HepG2 (cell line): ENCODE data around the gene MLLT1. TPM values are rescaled to one million over a fixed set of nuclear protein-coding genes. Genes with fewer than 3 reads are reported as not detected.

ENCODE experiments used
- AHR ChIP-seq: IDR thresholded peaks from 2 replicates; pipeline ENCODE4 v1.6.1; 2018; ENCODE audit warnings: missing genetic modification reagents, missing compliant biosample characterization
- BRCA1 ChIP-seq: sonication (generic); formaldehyde crosslinking; IDR thresholded peaks from 2 replicates; pipeline ENCODE4 v1.4.0; 2020; ENCODE audit warnings: missing genetic modification reagents
- EED ChIP-seq: sonication (generic); formaldehyde crosslinking; IDR thresholded peaks from 2 replicates; pipeline ENCODE4 v1.5.0; 2020; ENCODE audit warnings: mild to moderate bottlenecking, missing genetic modification reagents
- ISX ChIP-seq: sonication (generic); formaldehyde crosslinking; conservative IDR thresholded peaks from 2 replicates; pipeline ENCODE4 v1.5.0; 2020; ENCODE audit warnings: missing genetic modification reagents
- KLF15 ChIP-seq: sonication (generic); formaldehyde crosslinking; IDR thresholded peaks from 2 replicates; pipeline ENCODE4 v1.8.1; 2023; ENCODE audit warnings: borderline replicate concordance, mild to moderate bottlenecking, inconsistent platforms, missing genetic modification reagents, mixed read lengths
- MAZ ChIP-seq, 2 experiments: sonication (generic) in 1 of 2; formaldehyde crosslinking in 1 of 2; IDR thresholded peaks; 2 replicates each; pipeline versions ENCODE4 v1.5.0 to v1.6.1; 2012 to 2020; ENCODE audit warnings: low read depth in 2 of 2, mild to moderate bottlenecking in 2 of 2, borderline replicate concordance in 1 of 2, improper control_type of control experiment in 1 of 2, low read length in 1 of 2, missing genetic modification reagents in 1 of 2, moderate library complexity in 1 of 2
- MBNL3 ChIP-seq: fragments of 250-450 bp; sonication (Bioruptor Pico); conservative IDR thresholded peaks from 2 replicates; pipeline ENCODE4 v1.8.0; 2022; ENCODE audit warnings: mild to moderate bottlenecking, inconsistent platforms
- NFATC3 ChIP-seq: sonication (generic); formaldehyde crosslinking; IDR thresholded peaks from 2 replicates; pipeline ENCODE4 v1.5.1; 2020; ENCODE audit warnings: mild to moderate bottlenecking, missing genetic modification reagents
- PAWR ChIP-seq: sonication (generic); formaldehyde crosslinking; IDR thresholded peaks from 2 replicates; pipeline ENCODE4 v1.4.0; 2020; ENCODE audit warnings: missing genetic modification reagents, mild to moderate bottlenecking, borderline replicate concordance
- PHF8 ChIP-seq: sonication (generic); formaldehyde crosslinking; IDR thresholded peaks from 2 replicates; pipeline ENCODE4 v1.5.0; 2020; ENCODE audit warnings: missing genetic modification reagents
- ZNF207 ChIP-seq: fragments of 450-650 bp; IDR thresholded peaks from 2 replicates; pipeline ENCODE4 v1.6.1; 2016; ENCODE audit warnings: antibody characterized with exemption, borderline replicate concordance
- ZNF737 ChIP-seq: sonication (generic); formaldehyde crosslinking; IDR thresholded peaks from 2 replicates; pipeline ENCODE4 v1.5.0; 2020; ENCODE audit warnings: missing genetic modification reagents, mild to moderate bottlenecking, borderline replicate concordance
- ZSCAN9 ChIP-seq: IDR thresholded peaks from 2 replicates; pipeline ENCODE4 v1.6.1; 2016; ENCODE audit warnings: borderline replicate concordance
- polyA plus RNA-seq, 8 experiments: library from polyadenylated mRNA; depleted of rRNA in 3 of 8; stranded (reverse) in 7 of 8; unstranded in 1 of 8; fragments of >200 nt; fragmentation: Illumina TruSeq in 4 of 8; extraction: Trizol in 4 of 8; gene quantifications; 2 replicates each; pipeline versions ENCODE4 v1.2.1 to v1.2.3, GENCODE V29; 2011 to 2016; ENCODE audit warnings: low read depth in 4 of 8, missing spikeins in 1 of 8, mixed read lengths in 1 of 8; ENCODE audit not compliant: insufficient read depth in 1 of 8
- total RNA-seq, 5 experiments: library from RNA; depleted of rRNA; stranded (reverse); fragments of >200 nt; fragmentation: Illumina TruSeq; extraction: Trizol; gene quantifications; 2 replicates each; pipeline ENCODE4 v1.2.3, GENCODE V29; 2016; ENCODE audit warnings: low read depth in 1 of 5
- TF ChIP-seq, protein P1 (sequence below): sonication (generic); formaldehyde crosslinking; IDR thresholded peaks from 2 replicates; pipeline ENCODE4 v1.4.0; 2020; ENCODE audit warnings: mild to moderate bottlenecking, missing genetic modification reagents
- TF ChIP-seq, protein P2 (sequence below): sonication (generic); formaldehyde crosslinking; IDR thresholded peaks from 2 replicates; pipeline ENCODE4 v1.5.0; 2020; ENCODE audit warnings: mild to moderate bottlenecking, missing genetic modification reagents
- TF ChIP-seq, protein P3 (sequence below): sonication (generic); formaldehyde crosslinking; IDR thresholded peaks from 2 replicates; pipeline ENCODE4 v1.4.0; 2020; ENCODE audit warnings: mild to moderate bottlenecking, low read depth, missing genetic modification reagents
- TF ChIP-seq, protein P4 (sequence below): sonication (generic); formaldehyde crosslinking; conservative IDR thresholded peaks from 2 replicates; pipeline ENCODE4 v1.8.0; 2022; ENCODE audit warnings: low read depth, missing genetic modification reagents
- TF ChIP-seq, protein P5 (sequence below): sonication (generic); formaldehyde crosslinking; IDR thresholded peaks from 2 replicates; pipeline ENCODE4 v1.4.0; 2020; ENCODE audit warnings: missing genetic modification reagents

The MLLT1 gene
- total and polyA plus RNA-seq, 2 of the 13 experiments (the other 11 are each of a cell fraction or from before 2014, with no cell fraction given) = 11.7 to 12.2 TPM

DNA sequence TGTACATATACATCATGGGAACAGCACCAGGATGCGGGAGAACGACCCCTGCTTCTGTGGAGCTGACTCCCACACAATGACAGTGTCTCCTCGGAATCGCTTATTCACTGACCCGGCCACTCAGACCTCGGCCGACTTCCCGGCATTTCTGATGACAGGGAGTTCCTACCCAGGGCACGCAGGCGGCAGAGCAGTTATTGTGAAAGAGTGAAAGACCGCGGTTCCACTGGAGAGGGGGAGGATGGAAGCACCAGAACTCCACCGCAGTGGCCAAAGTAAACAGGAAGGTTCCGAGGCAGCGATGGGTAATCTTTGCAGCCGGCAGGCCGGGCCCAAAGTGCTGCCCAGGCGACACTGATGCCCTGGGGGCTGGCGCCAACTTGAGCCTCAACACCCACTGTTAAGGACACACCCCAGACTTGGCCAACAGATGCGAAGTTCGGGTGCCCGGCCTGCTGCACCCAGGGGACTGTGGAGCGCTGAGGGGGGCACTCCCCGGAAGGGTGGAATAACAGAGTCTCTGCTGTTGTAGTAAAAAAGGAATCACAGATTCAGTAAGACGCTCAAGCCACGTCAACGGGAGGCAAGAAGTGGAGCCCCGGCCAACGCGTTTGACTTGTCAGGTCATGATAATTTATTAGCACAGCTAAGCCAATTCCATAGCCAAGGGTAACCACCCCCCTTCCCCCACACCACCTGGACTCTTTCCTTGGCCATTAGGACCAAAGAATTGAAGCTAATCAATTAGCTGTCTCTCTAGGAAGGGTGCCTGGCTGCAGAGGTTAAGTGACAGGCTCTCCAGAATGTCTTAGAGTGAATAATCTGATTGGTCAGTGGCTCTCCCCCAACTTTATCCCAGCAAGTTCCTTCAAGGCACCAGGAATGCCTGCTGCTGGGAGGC, 5.8 kb downstream of the MLLT1 start (continued):
- TF ChIP-seq, protein P1, sequence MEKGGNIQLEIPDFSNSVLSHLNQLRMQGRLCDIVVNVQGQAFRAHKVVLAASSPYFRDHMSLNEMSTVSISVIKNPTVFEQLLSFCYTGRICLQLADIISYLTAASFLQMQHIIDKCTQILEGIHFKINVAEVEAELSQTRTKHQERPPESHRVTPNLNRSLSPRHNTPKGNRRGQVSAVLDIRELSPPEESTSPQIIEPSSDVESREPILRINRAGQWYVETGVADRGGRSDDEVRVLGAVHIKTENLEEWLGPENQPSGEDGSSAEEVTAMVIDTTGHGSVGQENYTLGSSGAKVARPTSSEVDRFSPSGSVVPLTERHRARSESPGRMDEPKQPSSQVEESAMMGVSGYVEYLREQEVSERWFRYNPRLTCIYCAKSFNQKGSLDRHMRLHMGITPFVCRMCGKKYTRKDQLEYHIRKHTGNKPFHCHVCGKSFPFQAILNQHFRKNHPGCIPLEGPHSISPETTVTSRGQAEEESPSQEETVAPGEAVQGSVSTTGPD (CRISPR knock-in tag) = peak; percentile 99
- no peak for TF ChIP-seq AHR (CRISPR knock-in tag)
- TF ChIP-seq MBNL3 (CRISPR knock-in tag) = no peak
- TF ChIP-seq, protein P2, sequence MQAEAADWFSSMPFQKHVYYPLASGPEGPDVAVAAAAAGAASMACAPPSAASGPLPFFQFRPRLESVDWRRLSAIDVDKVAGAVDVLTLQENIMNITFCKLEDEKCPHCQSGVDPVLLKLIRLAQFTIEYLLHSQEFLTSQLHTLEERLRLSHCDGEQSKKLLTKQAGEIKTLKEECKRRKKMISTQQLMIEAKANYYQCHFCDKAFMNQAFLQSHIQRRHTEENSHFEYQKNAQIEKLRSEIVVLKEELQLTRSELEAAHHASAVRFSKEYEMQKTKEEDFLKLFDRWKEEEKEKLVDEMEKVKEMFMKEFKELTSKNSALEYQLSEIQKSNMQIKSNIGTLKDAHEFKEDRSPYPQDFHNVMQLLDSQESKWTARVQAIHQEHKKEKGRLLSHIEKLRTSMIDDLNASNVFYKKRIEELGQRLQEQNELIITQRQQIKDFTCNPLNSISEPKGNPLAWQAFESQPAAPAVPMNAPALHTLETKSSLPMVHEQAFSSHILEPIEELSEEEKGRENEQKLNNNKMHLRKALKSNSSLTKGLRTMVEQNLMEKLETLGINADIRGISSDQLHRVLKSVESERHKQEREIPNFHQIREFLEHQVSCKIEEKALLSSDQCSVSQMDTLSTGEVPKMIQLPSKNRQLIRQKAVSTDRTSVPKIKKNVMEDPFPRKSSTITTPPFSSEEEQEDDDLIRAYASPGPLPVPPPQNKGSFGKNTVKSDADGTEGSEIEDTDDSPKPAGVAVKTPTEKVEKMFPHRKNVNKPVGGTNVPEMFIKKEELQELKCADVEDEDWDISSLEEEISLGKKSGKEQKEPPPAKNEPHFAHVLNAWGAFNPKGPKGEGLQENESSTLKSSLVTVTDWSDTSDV (CRISPR knock-in tag) = no peak
- TF ChIP-seq, protein P3, sequence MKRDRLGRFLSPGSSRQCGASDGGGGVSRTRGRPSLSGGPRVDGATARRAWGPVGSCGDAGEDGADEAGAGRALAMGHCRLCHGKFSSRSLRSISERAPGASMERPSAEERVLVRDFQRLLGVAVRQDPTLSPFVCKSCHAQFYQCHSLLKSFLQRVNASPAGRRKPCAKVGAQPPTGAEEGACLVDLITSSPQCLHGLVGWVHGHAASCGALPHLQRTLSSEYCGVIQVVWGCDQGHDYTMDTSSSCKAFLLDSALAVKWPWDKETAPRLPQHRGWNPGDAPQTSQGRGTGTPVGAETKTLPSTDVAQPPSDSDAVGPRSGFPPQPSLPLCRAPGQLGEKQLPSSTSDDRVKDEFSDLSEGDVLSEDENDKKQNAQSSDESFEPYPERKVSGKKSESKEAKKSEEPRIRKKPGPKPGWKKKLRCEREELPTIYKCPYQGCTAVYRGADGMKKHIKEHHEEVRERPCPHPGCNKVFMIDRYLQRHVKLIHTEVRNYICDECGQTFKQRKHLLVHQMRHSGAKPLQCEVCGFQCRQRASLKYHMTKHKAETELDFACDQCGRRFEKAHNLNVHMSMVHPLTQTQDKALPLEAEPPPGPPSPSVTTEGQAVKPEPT (CRISPR knock-in tag) = 0 out of 2 replicates have a peak, but pooled peaks have one; percentile 71
- TF ChIP-seq BRCA1 (CRISPR knock-in tag) = no peak
- peak; percentile 34; the same call in 1 of the 2 replicates for TF ChIP-seq PHF8
- no peak for TF ChIP-seq ZNF737 (CRISPR knock-in tag)
- TF ChIP-seq, protein P4, sequence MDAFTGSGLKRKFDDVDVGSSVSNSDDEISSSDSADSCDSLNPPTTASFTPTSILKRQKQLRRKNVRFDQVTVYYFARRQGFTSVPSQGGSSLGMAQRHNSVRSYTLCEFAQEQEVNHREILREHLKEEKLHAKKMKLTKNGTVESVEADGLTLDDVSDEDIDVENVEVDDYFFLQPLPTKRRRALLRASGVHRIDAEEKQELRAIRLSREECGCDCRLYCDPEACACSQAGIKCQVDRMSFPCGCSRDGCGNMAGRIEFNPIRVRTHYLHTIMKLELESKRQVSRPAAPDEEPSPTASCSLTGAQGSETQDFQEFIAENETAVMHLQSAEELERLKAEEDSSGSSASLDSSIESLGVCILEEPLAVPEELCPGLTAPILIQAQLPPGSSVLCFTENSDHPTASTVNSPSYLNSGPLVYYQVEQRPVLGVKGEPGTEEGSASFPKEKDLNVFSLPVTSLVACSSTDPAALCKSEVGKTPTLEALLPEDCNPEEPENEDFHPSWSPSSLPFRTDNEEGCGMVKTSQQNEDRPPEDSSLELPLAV (CRISPR knock-in tag) = no peak
- TF ChIP-seq ZSCAN9 = no peak
- no peak for TF ChIP-seq KLF15 (CRISPR knock-in tag)
- TF ChIP-seq ZNF207 = no peak
- TF ChIP-seq PAWR (CRISPR knock-in tag) = no peak
- TF ChIP-seq NFATC3 = no peak
- TF ChIP-seq MAZ (IDR thresholded peaks at IDR 0.05; ENCODE audit: borderline replicate concordance, low read depth, low read length) = peak; percentile 48; the same call in 1 of the 2 replicates
- no peak for TF ChIP-seq MAZ (CRISPR knock-in tag; IDR thresholded peaks at IDR 0.05; ENCODE audit: low read depth)
- TF ChIP-seq ISX = no peak
- TF ChIP-seq, protein P5, sequence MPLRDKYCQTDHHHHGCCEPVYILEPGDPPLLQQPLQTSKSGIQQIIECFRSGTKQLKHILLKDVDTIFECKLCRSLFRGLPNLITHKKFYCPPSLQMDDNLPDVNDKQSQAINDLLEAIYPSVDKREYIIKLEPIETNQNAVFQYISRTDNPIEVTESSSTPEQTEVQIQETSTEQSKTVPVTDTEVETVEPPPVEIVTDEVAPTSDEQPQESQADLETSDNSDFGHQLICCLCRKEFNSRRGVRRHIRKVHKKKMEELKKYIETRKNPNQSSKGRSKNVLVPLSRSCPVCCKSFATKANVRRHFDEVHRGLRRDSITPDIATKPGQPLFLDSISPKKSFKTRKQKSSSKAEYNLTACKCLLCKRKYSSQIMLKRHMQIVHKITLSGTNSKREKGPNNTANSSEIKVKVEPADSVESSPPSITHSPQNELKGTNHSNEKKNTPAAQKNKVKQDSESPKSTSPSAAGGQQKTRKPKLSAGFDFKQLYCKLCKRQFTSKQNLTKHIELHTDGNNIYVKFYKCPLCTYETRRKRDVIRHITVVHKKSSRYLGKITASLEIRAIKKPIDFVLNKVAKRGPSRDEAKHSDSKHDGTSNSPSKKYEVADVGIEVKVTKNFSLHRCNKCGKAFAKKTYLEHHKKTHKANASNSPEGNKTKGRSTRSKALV (CRISPR knock-in tag) = no peak
- no peak for TF ChIP-seq EED (CRISPR knock-in tag)
